ENCODE measurements around the gene PHB1. TPM values are rescaled to one million over a fixed set of nuclear protein-coding genes. Genes with fewer than 3 reads are reported as not detected.

The PHB1 gene
- total RNA-seq, 4 donors from 2014 or later: 83.5 to 114 (median 90.4) TPM

GRCh38 chr17:49457564-49458535 is 43.2 kb upstream of the PHB1 start:
- no peaks in the 10 kb centered on the region for H3K36me3 ChIP-seq
- DNase-seq (ENCODE audit: low spot score in 2 of 2): no peak
- TF ChIP-seq CTCF (IDR thresholded peaks at IDR 0.05) (no peak), POLR2A (IDR thresholded peaks at IDR 0.05) (no peak), EP300 (IDR thresholded peaks at IDR 0.05) (no peak)
- H3K27me3 ChIP-seq: no peaks in the 10 kb centered on the region
- H3K4me3 ChIP-seq: no peak overlapping the region
- 74 to 84% methylated on average over 15 of the region's 15 CpGs for WGBS, 2 donors
- H3K27ac ChIP-seq: no peak overlapping the region
- H3K9me3 ChIP-seq: no peaks in the 10 kb centered on the region
- peaks cover 0 to 36% (median 13%) of the 10 kb centered on the region in 4 donors for H3K4me1 ChIP-seq

GRCh38 chr17:49456183-49456965 is 41.7 kb upstream of the PHB1 start:
- Histone ChIP-seq H3K27ac (peak overlapping the region in 2 of 4 donors; percentile 61 to 74), H3K36me3 (no peaks in the 10 kb centered on the region), H3K4me1 (peaks cover 0 to 48% (median 13%) of the 10 kb centered on the region in 4 donors), H3K27me3 (no peaks in the 10 kb centered on the region), H3K9me3 (no peaks in the 10 kb centered on the region), H3K4me3 (no peak overlapping the region)
- TF ChIP-seq POLR2A (IDR thresholded peaks at IDR 0.05) (no peak), EP300 (IDR thresholded peaks at IDR 0.05) (no peak), CTCF (IDR thresholded peaks at IDR 0.05) (no peak)
- WGBS, 2 donors: 17 to 18% methylated on average over 5 of the region's 5 CpGs
- DNase-seq (ENCODE audit: low spot score in 2 of 2): no peak

- 44 to 57% methylated on average over 9 of the region's 9 CpGs for WGBS, 2 donors
- H3K36me3 ChIP-seq: no peaks in the 10 kb centered on the region
- peak overlapping the region in 2 of 4 donors; percentile 61 to 89 for H3K27ac ChIP-seq
- no peaks in the 10 kb centered on the region for H3K27me3 ChIP-seq
- TF ChIP-seq CTCF (IDR thresholded peaks at IDR 0.05) (no peak), POLR2A (IDR thresholded peaks at IDR 0.05) (no peak), EP300 (IDR thresholded peaks at IDR 0.05) (no peak)
- DNase-seq (ENCODE audit: low spot score in 2 of 2): no peak
- no peak overlapping the region for H3K4me3 ChIP-seq
- H3K9me3 ChIP-seq: no peaks in the 10 kb centered on the region
- peaks cover 0 to 48% (median 13%) of the 10 kb centered on the region in 4 donors for H3K4me1 ChIP-seq
Measured at GRCh38 chr17:49455272-49455861, 40.7 kb upstream of the PHB1 start.

- peaks cover 0 to 48% (median 13%) of the 10 kb centered on the region in 4 donors for H3K4me1 ChIP-seq
- H3K36me3 ChIP-seq: no peaks in the 10 kb centered on the region
- no peak overlapping the region for H3K4me3 ChIP-seq
- H3K27me3 ChIP-seq: no peaks in the 10 kb centered on the region
- no peak for TF ChIP-seq EP300 (IDR thresholded peaks at IDR 0.05)
- TF ChIP-seq POLR2A (IDR thresholded peaks at IDR 0.05): no peak
- no peak for TF ChIP-seq CTCF (IDR thresholded peaks at IDR 0.05)
- H3K9me3 ChIP-seq: no peaks in the 10 kb centered on the region
- peak overlapping the region in 2 of 4 donors; percentile 61 to 89 for H3K27ac ChIP-seq
- WGBS, 2 donors: 30 to 57% methylated on average over 5 of the region's 5 CpGs
- peak in 1 of 2 donors; percentile 23 for DNase-seq (ENCODE audit: low spot score in 2 of 2)
Measured at GRCh38 chr17:49454050-49454449, 39.4 kb upstream of the PHB1 start.

Data from tibial nerve (tissue), 4 donors.